Hematopoietic multipotent progenitor cell treated with erythropoietin and hydrocortisone succinate and interleukin-3 and kit ligand, for 15 days (in vitro differentiated cells): ENCODE results near the gene OR6V1.

Experiments
- DNase-seq: peaks from one replicate; pipeline ENCODE4 v3.0.0-alpha.2; 2015; ENCODE audit warnings: low spot score

The OR6V1 gene, protein sequence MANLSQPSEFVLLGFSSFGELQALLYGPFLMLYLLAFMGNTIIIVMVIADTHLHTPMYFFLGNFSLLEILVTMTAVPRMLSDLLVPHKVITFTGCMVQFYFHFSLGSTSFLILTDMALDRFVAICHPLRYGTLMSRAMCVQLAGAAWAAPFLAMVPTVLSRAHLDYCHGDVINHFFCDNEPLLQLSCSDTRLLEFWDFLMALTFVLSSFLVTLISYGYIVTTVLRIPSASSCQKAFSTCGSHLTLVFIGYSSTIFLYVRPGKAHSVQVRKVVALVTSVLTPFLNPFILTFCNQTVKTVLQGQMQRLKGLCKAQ

DNA sequence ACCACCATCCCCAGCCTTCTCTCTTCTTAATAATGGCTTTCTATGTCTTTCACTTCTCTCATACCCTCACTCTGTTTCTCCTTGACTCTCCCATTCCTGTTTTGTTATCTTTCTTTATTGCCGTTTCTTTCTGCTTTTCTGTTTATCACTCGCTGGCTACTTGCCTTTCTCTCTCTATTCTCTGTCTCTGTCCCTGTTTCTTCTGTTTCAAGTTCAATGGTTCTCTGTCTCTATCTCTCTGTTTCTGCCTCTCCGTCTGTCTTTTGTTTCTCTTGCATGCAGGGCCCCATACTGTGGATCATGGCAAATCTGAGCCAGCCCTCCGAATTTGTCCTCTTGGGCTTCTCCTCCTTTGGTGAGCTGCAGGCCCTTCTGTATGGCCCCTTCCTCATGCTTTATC, at the start of gene OR6V1:
OR6V1 (plus strand) TSS at position 301 of the 400 bp plus-strand sequence; CDS start at position 301, 0 bp downstream.
- no peak for DNase-seq

DNA sequence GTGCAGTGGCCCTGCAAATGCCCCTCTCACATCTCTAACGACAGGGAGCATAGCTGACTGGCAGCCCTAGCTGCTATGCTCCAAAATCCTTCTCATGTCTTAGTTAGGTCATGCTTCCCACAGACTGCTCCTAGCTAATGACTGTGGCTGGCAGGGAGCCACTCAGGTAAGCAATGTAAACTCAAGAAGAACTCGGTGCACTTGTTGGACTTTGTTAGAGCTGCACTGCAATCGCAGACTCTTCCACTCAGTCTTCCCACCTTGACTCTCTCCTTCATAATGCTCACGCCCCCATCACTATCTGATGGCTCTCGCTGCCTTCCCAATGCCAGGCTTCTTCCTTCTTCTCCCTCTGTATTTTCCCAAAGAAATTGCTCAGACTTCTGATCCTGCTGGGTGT, 49.2 kb upstream of the OR6V1 start:
- DNase-seq, result no peak

DNA sequence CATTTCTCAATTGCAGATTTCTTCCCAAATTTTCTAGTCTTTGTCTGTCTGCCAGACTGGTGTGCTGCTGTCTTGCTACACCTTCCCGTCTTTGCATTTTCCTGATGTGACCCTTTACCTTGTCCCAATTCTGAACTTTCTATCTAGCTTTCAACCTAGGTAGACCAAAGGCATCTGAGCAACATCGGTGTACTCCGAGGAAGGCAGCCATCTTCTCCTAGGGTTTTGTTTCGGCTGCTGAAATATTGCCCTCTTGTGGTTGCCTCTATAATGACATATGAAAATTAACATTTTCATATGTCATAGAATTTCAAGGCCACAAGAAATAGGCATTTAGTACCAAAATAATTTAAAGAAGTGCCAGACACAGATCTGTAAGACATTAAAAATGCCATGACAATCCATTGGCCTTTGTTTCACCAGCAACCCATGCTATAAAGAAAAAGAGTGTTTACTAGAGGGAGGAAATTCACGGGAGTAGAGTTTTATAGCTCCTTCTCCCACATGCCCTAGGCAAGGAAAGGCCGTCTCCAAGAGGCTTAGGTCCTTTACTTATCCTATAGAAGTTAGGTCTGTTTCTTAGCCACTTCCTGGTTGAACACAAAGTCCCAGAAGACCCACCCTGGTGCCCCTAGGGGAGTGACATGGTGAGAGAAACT, 48.6 kb upstream of the OR6V1 start:
- peak; percentile 79 for DNase-seq

GRCh38 chr7:143005632-143006260, 46.4 kb upstream of the OR6V1 start:
- no peak for DNase-seq

- peak; percentile 82 for DNase-seq
These were observed 43.9 kb upstream of the OR6V1 start for GRCh38 chr7:143008007-143008901.

DNA sequence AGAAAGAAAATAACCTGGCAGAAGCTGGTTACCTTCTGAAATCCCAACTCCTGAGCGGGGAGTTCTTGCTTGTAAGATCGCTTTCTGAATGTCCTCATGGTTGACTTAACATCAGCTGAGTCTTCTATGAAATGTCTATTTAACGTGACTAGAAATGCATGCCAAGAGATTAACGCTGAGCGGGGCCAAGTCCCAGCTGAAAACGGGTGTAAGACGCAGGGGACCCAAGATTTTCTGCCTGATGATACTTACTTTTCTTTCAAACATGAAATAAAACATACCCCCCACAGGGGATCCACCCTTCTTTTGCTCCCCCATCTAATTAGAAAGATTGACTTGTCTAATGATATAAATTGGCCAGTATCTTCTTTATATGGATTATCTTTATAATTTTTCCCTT, 40.1 kb upstream of the OR6V1 start:
- no peak for DNase-seq

DNA sequence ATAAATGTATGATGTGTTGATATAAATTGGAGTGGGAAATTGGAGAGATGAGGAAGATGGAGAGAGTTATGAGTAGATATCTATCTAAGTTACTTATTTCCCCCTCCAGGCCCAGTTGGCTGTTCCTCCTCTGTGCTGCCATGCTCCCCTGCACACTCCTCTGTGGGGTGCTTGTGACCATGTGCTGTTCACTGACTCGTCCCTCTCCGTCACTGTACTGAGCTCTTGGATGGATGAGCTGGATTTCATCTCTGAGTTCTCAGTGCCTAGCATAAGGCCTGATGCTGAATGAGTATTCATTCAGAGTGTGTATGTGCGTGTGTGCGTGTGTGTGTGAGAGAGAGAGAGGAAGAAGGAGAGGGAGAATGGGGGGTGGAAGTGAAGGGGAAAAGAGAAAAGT, 39.7 kb upstream of the OR6V1 start:
- DNase-seq, result no peak

DNA sequence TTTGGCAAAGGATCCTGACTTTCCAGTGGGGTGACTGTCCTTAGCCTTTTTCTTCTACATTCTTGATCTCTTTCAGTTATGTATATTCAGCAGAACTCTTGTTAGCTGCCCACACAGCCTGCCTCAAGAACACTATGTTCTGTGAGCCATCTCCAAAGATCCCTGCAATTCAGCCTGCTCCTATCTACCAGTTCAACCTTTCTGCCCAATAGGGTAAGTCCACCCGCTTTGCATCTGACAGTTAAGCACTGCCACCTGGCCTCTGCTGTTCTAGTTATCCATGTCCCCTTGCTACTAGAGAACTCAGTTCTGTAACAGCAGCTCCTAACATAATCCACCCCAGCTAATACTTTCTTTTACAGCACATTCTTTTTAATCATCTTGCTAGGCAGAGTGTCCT, 38.7 kb upstream of the OR6V1 start:
- DNase-seq, result no peak

GRCh38 chr7:143013893-143014292, 38.2 kb upstream of the OR6V1 start:
- no peak for DNase-seq

- no peak for DNase-seq
These were observed 37.1 kb upstream of the OR6V1 start for GRCh38 chr7:143015084-143015483.

- DNase-seq, result no peak
These were observed 36.1 kb upstream of the OR6V1 start for GRCh38 chr7:143015926-143016490.

DNA sequence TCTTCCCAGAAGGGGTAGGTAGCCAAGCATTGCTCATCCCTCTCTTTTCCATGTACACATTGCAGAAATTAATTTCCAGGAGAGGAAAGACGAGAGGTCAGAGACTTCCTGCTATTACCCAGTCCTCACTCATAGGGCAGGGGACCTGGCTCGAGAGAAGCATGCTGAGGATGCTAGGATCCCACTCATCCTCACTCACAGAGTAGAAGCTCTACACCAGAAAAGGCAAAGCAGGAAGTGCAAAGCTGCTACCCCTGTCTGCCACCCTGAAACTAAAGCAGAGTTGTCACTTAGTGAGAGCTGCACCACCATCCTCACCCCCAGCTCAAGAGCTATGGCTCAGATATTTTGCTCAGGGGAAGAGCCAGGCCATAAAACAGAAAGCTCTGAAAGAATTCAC, 35.1 kb upstream of the OR6V1 start:
- DNase-seq, result no peak

- DNase-seq, result no peak
These were observed 33.2 kb upstream of the OR6V1 start for GRCh38 chr7:143018931-143019330.

GRCh38 chr7:143023047-143023446, 29.1 kb upstream of the OR6V1 start:
- DNase-seq, result no peak

DNA sequence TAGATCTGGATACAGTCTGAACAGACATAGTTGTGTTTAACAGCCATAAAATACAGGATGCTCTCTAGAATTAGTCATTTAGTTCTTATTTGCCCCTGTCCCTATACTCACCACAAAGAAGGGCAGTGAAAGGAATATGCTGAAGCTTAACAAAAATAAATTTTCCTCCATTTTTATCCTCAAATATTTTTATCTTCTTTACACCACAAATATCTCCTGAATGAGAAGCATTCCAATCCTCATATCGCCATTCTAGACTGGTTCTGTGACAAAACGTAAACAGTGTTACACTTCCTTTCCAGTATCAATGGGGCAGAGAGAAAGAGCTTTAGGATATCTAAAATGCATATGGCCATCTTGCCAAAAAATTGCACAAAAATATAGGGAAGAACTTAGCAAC, 26.8 kb upstream of the OR6V1 start:
- DNase-seq, result no peak

DNA sequence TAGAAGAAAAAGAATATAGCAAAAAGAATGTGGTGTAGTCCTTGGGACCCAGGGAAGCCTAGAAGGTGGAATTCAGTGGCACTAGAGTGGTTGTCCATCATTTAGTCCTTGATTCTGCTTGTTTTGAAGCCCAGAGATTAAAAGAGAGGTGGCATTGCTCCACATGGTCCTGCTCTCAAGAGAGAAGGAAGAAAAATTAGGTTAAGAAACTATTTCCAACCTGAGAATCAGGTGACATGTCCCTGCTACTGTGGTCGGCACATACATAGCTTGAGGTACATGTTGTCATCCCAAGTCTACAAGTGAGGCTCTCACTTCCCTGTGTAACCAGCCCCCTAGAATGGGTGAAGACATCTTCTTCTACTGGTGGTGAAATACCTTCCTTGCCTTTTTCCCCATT, 25.1 kb upstream of the OR6V1 start, which contains the start of gene OR9A2:
OR9A2 (minus strand) TSS at position 101 of the 400 bp plus-strand sequence; CDS start at position 101, 0 bp downstream.
- DNase-seq, result no peak

DNA sequence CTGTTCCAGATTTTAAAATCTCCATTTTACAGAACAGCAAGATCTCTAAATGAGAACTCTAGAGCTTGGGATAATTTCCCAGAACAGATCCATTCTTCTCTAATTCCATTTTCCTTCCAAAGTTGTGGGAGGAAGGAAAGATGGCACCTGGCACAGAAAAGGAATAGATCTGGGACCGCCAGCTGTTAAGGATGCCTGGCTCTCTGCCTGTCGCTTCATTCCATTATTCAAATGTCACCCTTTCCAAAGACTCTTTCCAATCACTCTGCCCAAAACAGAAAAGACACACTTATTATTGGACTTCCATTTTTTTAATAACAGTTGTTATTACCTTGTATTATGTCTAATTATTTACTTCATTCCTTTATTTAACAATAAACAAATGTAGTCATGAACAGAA, 24.5 kb upstream of the OR6V1 start:
- no peak for DNase-seq

DNA sequence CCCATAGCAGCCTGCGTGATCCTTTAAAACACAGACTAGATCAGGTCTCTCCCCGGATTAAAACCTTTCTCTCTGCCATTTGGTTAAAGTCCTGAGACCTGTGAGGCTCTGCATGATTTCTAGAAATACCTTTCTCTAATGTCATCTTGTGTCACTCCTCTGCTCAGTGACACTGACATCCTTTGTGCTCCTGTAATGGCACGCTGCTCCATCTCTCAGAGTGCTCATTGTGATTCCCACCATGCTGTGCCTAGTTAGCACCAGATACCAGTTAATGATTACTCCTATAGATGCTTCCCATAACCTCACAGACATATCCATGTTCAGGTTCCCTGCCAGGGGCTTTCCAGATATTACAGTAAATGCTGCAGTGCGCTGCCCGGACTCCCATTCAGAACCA, 13.5 kb upstream of the OR6V1 start:
- DNase-seq, result no peak

DNA sequence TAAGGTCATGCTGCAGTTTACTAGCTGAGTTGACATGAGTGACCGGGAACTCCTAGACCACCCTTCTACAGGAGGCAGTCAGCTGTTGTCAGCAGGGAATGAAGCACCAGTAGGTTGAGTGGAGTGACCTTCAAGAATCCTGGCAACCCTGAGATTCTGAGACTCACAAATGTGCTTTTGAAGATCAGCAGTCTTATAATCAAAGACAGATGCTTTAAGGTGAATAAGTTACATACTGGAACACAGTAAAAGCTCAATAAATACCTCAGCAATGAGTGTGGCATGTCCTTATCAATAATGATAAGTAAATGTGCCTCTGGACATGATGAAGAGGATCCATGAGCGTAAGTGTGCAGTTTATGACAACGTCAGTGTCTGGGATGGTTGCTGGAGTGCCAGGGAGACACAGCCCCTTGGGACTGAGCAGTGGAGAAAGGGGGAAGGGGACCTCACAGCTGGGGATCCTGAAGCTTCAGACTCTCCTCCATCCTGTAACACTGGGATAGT, 11.9 kb upstream of the OR6V1 start:
- no peak for DNase-seq

GRCh38 chr7:143041346-143041745, 10.8 kb upstream of the OR6V1 start:
- DNase-seq, result no peak

- no peak for DNase-seq
These were observed 9.9 kb upstream of the OR6V1 start for GRCh38 chr7:143042159-143042789.
